Brain microvascular endothelial cell (primary cell): Measurements from ENCODE around the gene RBM6.

Experiments
- DNase-seq: peaks from one replicate; pipeline ENCODE4 v3.0.0-alpha.2; 2020
- H3K27ac ChIP-seq: fragments of 250-450 bp; sonication (Bioruptor Pico); 2 replicates; pipeline ENCODE4 v1.5.1; 2020; ENCODE audit warnings: mild to moderate bottlenecking, moderate library complexity
- H3K27me3 ChIP-seq: fragments of 250-450 bp; sonication (Bioruptor Pico); replicated peaks from 2 replicates; pipeline ENCODE4 v1.5.1; 2020; ENCODE audit warnings: mild to moderate bottlenecking
- H3K36me3 ChIP-seq: fragments of 250-450 bp; sonication (Bioruptor Pico); replicated peaks from 2 replicates; pipeline ENCODE4 v1.5.1; 2020; ENCODE audit warnings: mild to moderate bottlenecking
- H3K4me3 ChIP-seq: 2 replicates; pipeline ENCODE4 v1.5.1; 2011; ENCODE audit warnings: low read depth, mild to moderate bottlenecking, control low read depth, low read length, moderate library complexity
- in situ Hi-C: cut with HindIII; loops from 2 replicates; pipeline ENCODE4 v1.10.0; 2017; ENCODE audit warnings: low sequenced_read_pairs, low pct_ligation_motif_present
- TF ChIP-seq, protein P1 (sequence below): IDR thresholded peaks from 2 replicates; pipeline ENCODE4 v1.5.1; 2011; ENCODE audit warnings: low read depth, mild to moderate bottlenecking, moderate library complexity, low read length, control low read depth, inconsistent platforms; ENCODE audit errors: missing control alignments

The RBM6 gene

GRCh38 chr3:49955636-49956035, 15.7 kb downstream of the RBM6 start:
- no peak overlapping the region for H3K27ac ChIP-seq
- H3K36me3 ChIP-seq = no peaks in the 10 kb centered on the region
- TF ChIP-seq, protein P1, sequence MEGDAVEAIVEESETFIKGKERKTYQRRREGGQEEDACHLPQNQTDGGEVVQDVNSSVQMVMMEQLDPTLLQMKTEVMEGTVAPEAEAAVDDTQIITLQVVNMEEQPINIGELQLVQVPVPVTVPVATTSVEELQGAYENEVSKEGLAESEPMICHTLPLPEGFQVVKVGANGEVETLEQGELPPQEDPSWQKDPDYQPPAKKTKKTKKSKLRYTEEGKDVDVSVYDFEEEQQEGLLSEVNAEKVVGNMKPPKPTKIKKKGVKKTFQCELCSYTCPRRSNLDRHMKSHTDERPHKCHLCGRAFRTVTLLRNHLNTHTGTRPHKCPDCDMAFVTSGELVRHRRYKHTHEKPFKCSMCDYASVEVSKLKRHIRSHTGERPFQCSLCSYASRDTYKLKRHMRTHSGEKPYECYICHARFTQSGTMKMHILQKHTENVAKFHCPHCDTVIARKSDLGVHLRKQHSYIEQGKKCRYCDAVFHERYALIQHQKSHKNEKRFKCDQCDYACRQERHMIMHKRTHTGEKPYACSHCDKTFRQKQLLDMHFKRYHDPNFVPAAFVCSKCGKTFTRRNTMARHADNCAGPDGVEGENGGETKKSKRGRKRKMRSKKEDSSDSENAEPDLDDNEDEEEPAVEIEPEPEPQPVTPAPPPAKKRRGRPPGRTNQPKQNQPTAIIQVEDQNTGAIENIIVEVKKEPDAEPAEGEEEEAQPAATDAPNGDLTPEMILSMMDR = no peak
- no peaks in the 10 kb centered on the region for H3K27me3 ChIP-seq
- in situ Hi-C loops = no loop called here
- H3K4me3 ChIP-seq = no peak overlapping the region
- no peak for DNase-seq

- TF ChIP-seq, protein P1 = no peak
- Histone ChIP-seq H3K4me3 (no peak overlapping the region), H3K27me3 (no peaks in the 10 kb centered on the region), H3K36me3 (no peaks in the 10 kb centered on the region), H3K27ac (no peak overlapping the region)
- DNase-seq = no peak
- in situ Hi-C loops = no loop called here
Measured at GRCh38 chr3:49966233-49966942, 26.4 kb downstream of the RBM6 start.

- in situ Hi-C loops = no loop called here
- DNase-seq = no peak
- no peak overlapping the region for H3K27ac ChIP-seq
- TF ChIP-seq, protein P1 = no peak
- H3K27me3 ChIP-seq = no peaks in the 10 kb centered on the region
- peaks cover 2% of the 10 kb centered on the region for H3K36me3 ChIP-seq
- no peak overlapping the region for H3K4me3 ChIP-seq
Measured at GRCh38 chr3:49967291-49967690, 27.3 kb downstream of the RBM6 start.

DNA sequence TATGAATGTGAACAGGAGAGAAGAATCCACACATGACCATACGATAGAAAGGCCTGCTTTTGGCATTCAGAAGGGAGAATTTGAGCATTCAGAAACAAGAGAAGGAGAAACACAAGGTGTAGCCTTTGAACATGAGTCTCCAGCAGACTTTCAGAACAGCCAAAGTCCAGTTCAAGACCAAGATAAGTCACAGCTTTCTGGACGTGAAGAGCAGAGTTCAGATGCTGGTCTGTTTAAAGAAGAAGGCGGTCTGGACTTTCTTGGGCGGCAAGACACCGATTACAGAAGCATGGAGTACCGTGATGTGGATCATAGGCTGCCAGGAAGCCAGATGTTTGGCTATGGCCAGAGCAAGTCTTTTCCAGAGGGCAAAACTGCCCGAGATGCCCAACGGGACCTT, 28.4 kb downstream of the RBM6 start:
- DNase-seq = no peak
- H3K4me3 ChIP-seq = no peak overlapping the region
- TF ChIP-seq, protein P1 = no peak
- no peaks in the 10 kb centered on the region for H3K27me3 ChIP-seq
- no peak overlapping the region for H3K27ac ChIP-seq
- in situ Hi-C loops = no loop called here
- H3K36me3 ChIP-seq = peaks cover 8% of the 10 kb centered on the region

DNA sequence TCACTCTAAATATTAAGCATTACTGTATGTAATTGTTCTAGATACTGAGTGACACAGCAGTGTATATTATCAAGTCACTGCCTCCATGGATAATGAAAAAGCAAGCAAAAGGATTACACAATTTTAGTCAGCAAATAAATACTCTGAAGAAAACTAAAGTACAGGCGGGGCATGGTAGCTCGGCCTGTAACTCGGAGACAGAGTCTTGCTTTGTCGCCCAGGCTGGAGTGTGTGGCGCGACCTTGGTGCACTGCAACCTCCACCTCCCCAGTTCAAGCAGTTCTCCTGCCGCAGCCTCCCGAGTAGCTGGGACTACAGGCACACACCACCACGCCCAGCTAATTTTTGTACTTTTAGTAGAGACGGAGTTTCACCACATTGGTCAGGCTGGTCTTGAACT, 32.7 kb downstream of the RBM6 start:
- H3K36me3 ChIP-seq = peaks cover 18% of the 10 kb centered on the region
- H3K27ac ChIP-seq = peak overlapping the region; percentile 92
- H3K27me3 ChIP-seq = no peaks in the 10 kb centered on the region
- DNase-seq = no peak
- H3K4me3 ChIP-seq = no peak overlapping the region
- TF ChIP-seq, protein P1 = no peak
- in situ Hi-C loops = no loop called here

GRCh38 chr3:49976942-49977341, 37.0 kb downstream of the RBM6 start:
- in situ Hi-C loops = no loop called here
- TF ChIP-seq, protein P1 = no peak
- H3K27me3 ChIP-seq = no peaks in the 10 kb centered on the region
- H3K36me3 ChIP-seq = peaks cover 19% of the 10 kb centered on the region
- no peak overlapping the region for H3K27ac ChIP-seq
- no peak for DNase-seq
- H3K4me3 ChIP-seq = no peak overlapping the region
